Breast epithelium (tissue), 3 donors: ENCODE measurements around the gene PURA.

Source experiments
- CTCF ChIP-seq, 3 donors: fragments of 450-650 bp; IDR thresholded peaks; one replicate each; pipeline ENCODE4 v1.5.1; 2016 to 2017; ENCODE audit warnings: antibody characterized with exemption in 3 of 3, mild to moderate bottlenecking in 3 of 3, moderate library complexity in 3 of 3
- POLR2A ChIP-seq: fragments of 450-650 bp; IDR thresholded peaks from one replicate; pipeline ENCODE4 v1.6.1; 2016; ENCODE audit warnings: antibody characterized with exemption, mild to moderate bottlenecking, moderate library complexity
- POLR2AphosphoS5 ChIP-seq, 3 donors: sonication (generic); formaldehyde crosslinking; IDR thresholded peaks; one replicate each; pipeline ENCODE4 v1.6.1; 2017; ENCODE audit warnings: antibody characterized with exemption in 3 of 3

GRCh38 chr5:140172483-140172882 is 58.6 kb downstream of the PURA start:
- TF ChIP-seq POLR2A (no peak), CTCF (IDR thresholded peaks at IDR 0.05) (no peak), POLR2AphosphoS5 (IDR thresholded peaks at IDR 0.05) (no peak)
